Right lobe of liver (tissue), 6 donors: ENCODE data around the gene STAC3. TPM values are rescaled to one million over a fixed set of nuclear protein-coding genes. Genes with fewer than 3 reads are reported as not detected.

Experiments
- ATAC-seq, 4 donors: fragments of 200-7000 bp; cut with Tn5 transposase; one replicate each; pipeline ENCODE4 v1.9.1; 2020; ENCODE audit warnings: mild to moderate bottlenecking in 4 of 4, moderate library complexity in 4 of 4
- DNase-seq, 3 donors: peaks; one replicate each; pipeline ENCODE4 v3.0.0-alpha.2; 2020
- H3K27ac ChIP-seq, 3 donors: fragments of 200-600 bp; one replicate each; pipeline ENCODE4 v1.8.0; 2022
- H3K27me3 ChIP-seq, 2 donors: fragments of 200-600 bp; one replicate each; pipeline ENCODE4 v1.8.0; 2022
- H3K36me3 ChIP-seq, 4 donors: fragments of 200-600 bp; sonication (generic) in 1 of 4; one replicate each; pipeline versions ENCODE4 v1.5.1 to v1.8.0; 2017 to 2022; ENCODE audit warnings: control low read depth in 1 of 4
- H3K4me1 ChIP-seq, 4 donors: fragments of 200-600 bp; sonication (generic) in 1 of 4; one replicate each; pipeline versions ENCODE4 v1.5.1 to v1.8.0; 2017 to 2022; ENCODE audit warnings: control low read depth in 1 of 4
- H3K4me3 ChIP-seq, 3 donors: fragments of 200-600 bp; one replicate each; pipeline ENCODE4 v1.8.0; 2022
- H3K9me3 ChIP-seq, 4 donors: fragments of 200-600 bp; sonication (generic) in 1 of 4; one replicate each; pipeline versions ENCODE4 v1.5.1 to v1.8.0; 2017 to 2022; ENCODE audit warnings: control low read depth in 1 of 4
- CTCF ChIP-seq, 4 donors: fragments of 200-600 bp in 3 of 4; fragments of 450-650 bp in 1 of 4; IDR thresholded peaks; one replicate each; pipeline versions ENCODE4 v1.5.1 to v1.8.0; 2016 to 2022; ENCODE audit warnings: antibody characterized with exemption in 4 of 4, mild to moderate bottlenecking in 2 of 4
- POLR2A ChIP-seq: fragments of 450-650 bp; IDR thresholded peaks from one replicate; pipeline ENCODE4 v1.6.1; 2017; ENCODE audit warnings: antibody characterized with exemption, mild to moderate bottlenecking
- whole genome bisulfite sequencing: methylation state at CpG from one replicate; pipeline ENCODE4 v1.1.6; 2018; ENCODE audit warnings: low coverage, low lambda C conversion rate; ENCODE audit not compliant: insufficient coverage; ENCODE audit errors: missing lambda C conversion rate; 5-methylcytosine and 5-hydroxymethylcytosine counted together
- intact Hi-C, 2 donors: fragments of 100-400 bp; cut with DNase I; formaldehyde crosslinking; loops; one replicate each; pipeline versions ENCODE4 v1.11.2 to v1.14.1; 2022
- total RNA-seq, 6 experiments: library from RNA; depleted of rRNA in 2 of 6; stranded (reverse); fragments of >200 nt in 2 of 6; fragmentation: NEBNext Ultra II Directional in 3 of 6; extraction: Animal tissue kit (Norgen Biotek cat#: 25700) in 3 of 6; gene quantifications; one replicate each; pipeline versions ENCODE4 v1.1.0 to v1.2.4, GENCODE V29; 2016 to 2023
- donor health status: DM: no; HTN: yes; CAD: no.
- donor health status: DM: no; HTN: no; CAD: no.
- donor health status: DM: no; HTN: no; CAD: no.
- donor health status: DM: no; HTN: yes; CAD: no.
- donor health status: DM: no; HTN: yes; CAD: no.

The STAC3 gene
- total RNA-seq, 6 experiments from 2014 or later = 0.98 to 4.5 (median 1.8) TPM

DNA sequence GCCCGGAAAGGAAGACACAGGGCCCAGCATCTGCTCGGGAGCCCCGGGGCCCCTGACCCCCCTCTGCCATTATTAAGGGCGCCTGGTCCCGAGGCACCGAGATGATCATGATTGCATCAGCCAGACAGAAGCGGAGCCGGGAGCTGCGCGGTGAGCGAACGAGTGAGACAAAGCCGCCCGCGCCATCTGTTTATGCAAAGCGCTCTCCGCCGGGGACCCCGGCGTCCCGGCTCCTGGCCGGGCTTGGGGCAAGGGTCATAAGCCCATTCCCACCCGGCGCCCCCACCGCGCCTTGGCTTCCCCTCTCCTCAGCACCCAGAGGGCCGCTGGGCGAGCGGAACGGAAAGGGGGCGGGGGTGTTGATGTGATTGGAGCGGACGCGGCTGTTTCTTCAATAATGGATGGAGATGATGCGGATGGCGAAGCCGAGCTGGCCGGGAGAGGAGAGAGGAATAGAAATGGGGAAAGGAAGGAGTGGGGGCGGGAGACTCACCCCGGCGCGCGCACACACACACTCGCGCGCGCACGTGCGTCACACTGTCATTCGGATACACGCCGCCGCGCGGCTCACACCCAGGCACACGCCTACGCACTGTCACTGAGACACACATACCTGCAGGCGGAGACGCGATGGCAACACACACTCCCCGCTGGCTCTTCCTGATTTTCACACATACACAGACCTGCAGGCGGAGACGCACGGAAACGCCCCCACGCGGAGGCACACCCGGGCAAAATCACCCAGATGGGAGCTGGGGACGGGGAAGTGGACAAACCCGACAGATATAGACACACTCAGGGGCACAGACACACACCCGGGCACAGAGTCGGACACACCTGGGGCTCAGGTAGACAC is 10.7 kb downstream of the STAC3 start:
- Histone ChIP-seq H3K27ac (no peak overlapping the region), H3K36me3 (no peaks in the 10 kb centered on the region), H3K9me3 (no peaks in the 10 kb centered on the region), H3K27me3 (peaks cover 0 to 7% of the 10 kb centered on the region in 2 donors), H3K4me1 (peaks cover 0 to 51% (median 16%) of the 10 kb centered on the region in 4 donors), H3K4me3 (peak overlapping the region; percentile 14 to 30 (median 27))
- intact Hi-C loops = loop anchor here in 1 of 2 donors (5.0 kb wide), 1 partner anchor 33 kb away; no protein-coding TSS in a partner anchor
- TF ChIP-seq CTCF (IDR thresholded peaks at IDR 0.05) = peak in 1 of 4 donors; percentile 16
- TF ChIP-seq POLR2A = peak; percentile 28
- ATAC-seq (peak; percentile 2 to 13 (median 4)), DNase-seq (peak in 1 of 3 donors; percentile 68)
- 1% methylated on average over 44 of the region's 72 CpGs for WGBS

GRCh38 chr12:57239587-57240065 is 11.4 kb downstream of the STAC3 start:
- H3K27ac ChIP-seq = no peak overlapping the region
- H3K36me3 ChIP-seq = peaks cover 0 to 1% (median under 1%) of the 10 kb centered on the region in 4 donors
- TF ChIP-seq POLR2A (no peak), CTCF (IDR thresholded peaks at IDR 0.05) (no peak)
- ATAC-seq (no peak), DNase-seq (no peak)
- peaks cover 0 to 52% (median 17%) of the 10 kb centered on the region in 4 donors for H3K4me1 ChIP-seq
- 2% methylated on average over 12 of the region's 14 CpGs for WGBS
- peak overlapping the region in 2 of 3 donors; percentile 27 to 30 for H3K4me3 ChIP-seq
- H3K27me3 ChIP-seq = peaks cover 0 to 7% of the 10 kb centered on the region in 2 donors
- H3K9me3 ChIP-seq = no peaks in the 10 kb centered on the region
- intact Hi-C loops = loop anchor here in 1 of 2 donors (5.0 kb wide), 1 partner anchor 32 kb away; no protein-coding TSS in a partner anchor

GRCh38 chr12:57238854-57239554 is 12.0 kb downstream of the STAC3 start:
- peak; percentile 63 to 84 (median 77) for ATAC-seq
- peak; percentile 87 to 89 (median 88) for DNase-seq
- Histone ChIP-seq H3K9me3 (no peaks in the 10 kb centered on the region), H3K36me3 (peaks cover 0 to 7% (median 3%) of the 10 kb centered on the region in 4 donors), H3K27ac (no peak overlapping the region), H3K27me3 (peaks cover 0 to 7% of the 10 kb centered on the region in 2 donors), H3K4me1 (peaks cover 0 to 56% (median 19%) of the 10 kb centered on the region in 4 donors), H3K4me3 (peak overlapping the region; percentile 12 to 16 (median 15))
- intact Hi-C loops = no loop called here
- TF ChIP-seq POLR2A (no peak), CTCF (IDR thresholded peaks at IDR 0.05) (peak in 3 of 4 donors; percentile 100)
- 0% methylated on average over 9 of the region's 47 CpGs for WGBS

DNA sequence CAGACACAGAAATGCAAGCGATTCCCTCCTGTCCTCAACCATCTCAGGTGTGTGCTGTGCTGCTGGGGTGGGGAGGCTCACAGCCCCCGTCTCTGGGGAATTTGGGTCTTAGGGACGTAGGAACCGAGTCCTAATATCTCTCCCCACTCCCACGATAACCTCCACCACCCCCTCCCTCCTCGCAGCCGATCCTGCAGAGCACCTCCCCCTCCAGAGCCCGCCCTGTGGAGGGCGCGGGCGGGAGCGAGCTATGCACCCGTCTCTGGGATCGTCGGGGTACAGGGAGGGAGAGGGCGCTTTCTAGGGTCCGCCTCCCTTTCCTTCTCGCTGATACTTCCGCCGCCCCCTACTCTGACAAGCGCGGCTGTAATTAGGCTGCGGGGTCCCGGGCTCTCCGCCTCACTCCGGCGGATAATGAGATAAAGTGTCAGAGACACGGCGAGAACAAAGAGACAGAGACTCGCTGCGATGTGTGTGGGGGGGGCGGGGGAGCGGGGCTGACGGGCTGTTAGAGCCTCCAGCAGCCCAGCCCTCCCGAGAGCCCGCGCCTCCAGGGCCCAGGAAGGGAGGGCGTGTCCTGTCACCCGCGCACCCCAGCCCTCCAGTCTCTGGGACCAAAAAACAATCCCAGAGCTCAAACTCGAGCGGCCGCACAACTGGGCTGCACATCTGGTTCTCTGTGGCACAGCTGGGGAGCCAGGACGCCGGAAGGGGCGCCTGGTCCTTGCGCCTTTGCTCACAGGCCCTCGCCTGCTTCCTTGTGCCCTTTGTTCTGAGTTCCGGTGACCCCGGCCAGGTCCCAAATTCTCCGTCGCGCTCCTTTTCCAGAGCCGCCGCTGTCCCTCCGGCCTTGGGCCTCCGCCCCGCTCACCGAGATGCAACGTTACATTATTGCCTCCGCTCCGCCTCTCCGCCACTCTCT is 12.8 kb downstream of the STAC3 start:
- Histone ChIP-seq H3K4me3 (peak overlapping the region; percentile 12 to 16 (median 15)), H3K9me3 (no peaks in the 10 kb centered on the region), H3K4me1 (peaks cover 0 to 55% (median 20%) of the 10 kb centered on the region in 4 donors), H3K36me3 (peaks cover 0 to 15% (median 7%) of the 10 kb centered on the region in 4 donors), H3K27me3 (peaks cover 0 to 7% of the 10 kb centered on the region in 2 donors), H3K27ac (no peak overlapping the region)
- no peak for TF ChIP-seq CTCF (IDR thresholded peaks at IDR 0.05)
- TF ChIP-seq POLR2A = no peak
- DNase-seq (no peak), ATAC-seq (no peak)
- WGBS = 10% methylated on average over 20 of the region's 63 CpGs
- intact Hi-C loops = no loop called here
